Endothelial cell of umbilical vein (primary cell): ENCODE measurements around the gene ZNF24. TPM values are rescaled to one million over a fixed set of nuclear protein-coding genes. Genes with fewer than 3 reads are reported as not detected.

Experiments
- BruUV-seq: library from RNA; stranded (reverse); fragments of 400-500 nt; replicated peaks from 2 replicates; lab custom pipeline; 2021; lab: Mats Ljungman, UMichigan
- CTCF ChIA-PET: fragments of 300-600, 350-600 bp; sonication (Branson Sonifier 250); formaldehyde crosslinking; loops from one replicate; lab custom pipeline; 2021; ENCODE audit warnings: antibody characterized with exemption, inconsistent platforms; lab: Charles Lee
- POLR2A ChIA-PET: fragments of 300-600, 350-600 bp; sonication (Branson Sonifier 250); formaldehyde crosslinking; loops from one replicate; lab custom pipeline; 2021; ENCODE audit warnings: antibody characterized with exemption, inconsistent platforms; lab: Charles Lee
- DNase-seq: peaks from one replicate; pipeline ENCODE4 v3.0.0-alpha.2; 2011; ENCODE audit warnings: low read depth, low spot score
- FAIRE-seq: peaks from 2 replicates; lab custom pipeline; 2011; peaks lifted over from hg19 to GRCh38; lab: Jason Lieb, UNC
- H2AFZ ChIP-seq: 2 replicates; pipeline ENCODE4 v1.6.0; 2012; ENCODE audit warnings: low read depth, low read length, control low read depth, inconsistent platforms
- H3K27ac ChIP-seq: 2 replicates; pipeline ENCODE4 v1.5.1; 2011; ENCODE audit warnings: low read depth, mild to moderate bottlenecking, control low read depth, low read length, moderate library complexity; ENCODE audit not compliant: insufficient read depth
- H3K27me3 ChIP-seq, 2 experiments: 2 replicates each; pipeline versions ENCODE4 v1.6.0 to v1.6.1; 2011; ENCODE audit warnings: low read length in 2 of 2, mixed read lengths in 1 of 2; ENCODE audit not compliant: control insufficient read depth in 2 of 2, insufficient read depth in 2 of 2
- H3K36me3 ChIP-seq, 2 experiments: 2 replicates in 1 of 2; 3 replicates in 1 of 2; pipeline ENCODE4 v1.5.1; 2011; ENCODE audit warnings: low read length in 2 of 2, mild to moderate bottlenecking in 1 of 2, moderate library complexity in 1 of 2; ENCODE audit not compliant: control insufficient read depth in 2 of 2, insufficient read depth in 2 of 2; ENCODE audit errors: extremely low read depth in 1 of 2
- H3K4me1 ChIP-seq: 3 replicates; pipeline ENCODE4 v1.5.1; 2011; ENCODE audit warnings: mild to moderate bottlenecking, low read length; ENCODE audit not compliant: control insufficient read depth, insufficient read depth; ENCODE audit errors: extremely low read depth
- H3K4me2 ChIP-seq: 2 replicates; pipeline ENCODE4 v1.6.1; 2011; ENCODE audit warnings: low read length, control low read depth, mixed read lengths; ENCODE audit not compliant: insufficient read depth
- H3K4me3 ChIP-seq, 3 experiments: fragments of 200-600 bp in 1 of 3; sonication (generic), shearing (Covaris generic) in 1 of 3; replicated peaks in 1 of 3; 2 replicates each; pipeline ENCODE4 v1.5.1; 2011 to 2016; ENCODE audit warnings: control low read depth in 3 of 3, low read length in 3 of 3, mild to moderate bottlenecking in 2 of 3, inconsistent platforms in 1 of 3, low read depth in 1 of 3, moderate library complexity in 1 of 3; ENCODE audit not compliant: insufficient read depth in 1 of 3
- H3K79me2 ChIP-seq: 2 replicates; pipeline ENCODE4 v1.6.0; 2012; ENCODE audit warnings: low read length, inconsistent platforms; ENCODE audit not compliant: control insufficient read depth, insufficient read depth
- H3K9ac ChIP-seq: replicated peaks from 2 replicates; pipeline ENCODE3; 2011; ENCODE audit warnings: low read length, control low read depth; ENCODE audit not compliant: insufficient read depth; ENCODE audit errors: extremely low read depth
- H3K9me1 ChIP-seq: replicated peaks from 3 replicates; pipeline ENCODE4 v1.6.0; 2011; ENCODE audit warnings: mild to moderate bottlenecking, low read length; ENCODE audit not compliant: control insufficient read depth, insufficient read depth; ENCODE audit errors: extremely low read depth
- H3K9me3 ChIP-seq: replicated peaks from 2 replicates; pipeline ENCODE4 v1.5.1; 2012; ENCODE audit warnings: low read length, inconsistent platforms; ENCODE audit not compliant: control insufficient read depth, insufficient read depth
- H4K20me1 ChIP-seq: replicated peaks from 2 replicates; pipeline ENCODE3; 2011; ENCODE audit warnings: mild to moderate bottlenecking, low read length; ENCODE audit not compliant: control insufficient read depth, insufficient read depth; ENCODE audit errors: extremely low read depth
- EZH2 ChIP-seq: IDR thresholded peaks from 2 replicates; pipeline ENCODE4 v1.6.1; 2012; ENCODE audit warnings: borderline replicate concordance, low read depth, mild to moderate bottlenecking, moderate library complexity, low read length, inconsistent platforms; ENCODE audit not compliant: severe bottlenecking
- FOS ChIP-seq: IDR thresholded peaks from 2 replicates; pipeline ENCODE4 v1.6.1; 2011; ENCODE audit warnings: mild to moderate bottlenecking, low read length, moderate library complexity, borderline replicate concordance; ENCODE audit not compliant: insufficient read depth
- GATA2 ChIP-seq: IDR thresholded peaks from 2 replicates; pipeline ENCODE4 v1.7.0; 2011; ENCODE audit warnings: low read depth, mild to moderate bottlenecking, moderate library complexity, mixed read lengths, low read length; ENCODE audit not compliant: insufficient read length, insufficient read depth
- JUN ChIP-seq: IDR thresholded peaks from 2 replicates; pipeline ENCODE4 v1.6.1; 2011; ENCODE audit warnings: borderline replicate concordance, low read depth; ENCODE audit not compliant: insufficient read length, insufficient read depth
- MYC ChIP-seq: IDR thresholded peaks from one replicate; pipeline ENCODE4 v1.6.1; 2011; ENCODE audit warnings: mild to moderate bottlenecking, low read depth, low read length
- POLR2A ChIP-seq: IDR thresholded peaks from 2 replicates; pipeline ENCODE4 v1.6.1; 2012; ENCODE audit warnings: low read depth, mild to moderate bottlenecking, control low read depth, low read length
- POLR2AphosphoS5 ChIP-seq: IDR thresholded peaks from 2 replicates; pipeline ENCODE4 v1.6.1; 2012; ENCODE audit warnings: low read depth, mild to moderate bottlenecking, control low read depth, low read length, moderate library complexity; ENCODE audit not compliant: insufficient read depth
- dilution Hi-C: fragments of 300-500 bp; cut with MboI; formaldehyde crosslinking; loops from one replicate; pipeline ENCODE4 v1.15.0; 2019; ENCODE audit warnings: low sequenced_read_pairs; ENCODE audit not compliant: extremely low pct_ligation_motif_present
- intact Hi-C: fragments of 100-400 bp; cut with micrococcal nuclease; formaldehyde crosslinking; loops from one replicate; pipeline ENCODE4 v1.10.0; 2022
- polyA plus RNA-seq, 4 experiments: library from polyadenylated mRNA; depleted of rRNA in 3 of 4; stranded (reverse) in 3 of 4; unstranded in 1 of 4; fragments of >200 nt; gene quantifications; 2 replicates each; pipeline versions ENCODE4 v1.2.1 to v1.2.3, GENCODE V29; 2011 to 2012; ENCODE audit warnings: missing spikeins in 1 of 4
- total RNA-seq: library from RNA; stranded (reverse); gene quantifications from 2 replicates; pipeline ENCODE4 v1.2.3, GENCODE V29; 2021
- TF ChIP-seq, protein P1 (sequence below): IDR thresholded peaks from 2 replicates; pipeline ENCODE4 v1.6.1; 2011; ENCODE audit not compliant: insufficient read depth, insufficient read length
- TF ChIP-seq, protein P2 (sequence below), 2 donors: IDR thresholded peaks; 1 replicate in 1 of 2; 2 replicates in 1 of 2; pipeline ENCODE4 v1.5.1; 2011; ENCODE audit warnings: low read length in 2 of 2, mild to moderate bottlenecking in 2 of 2, moderate library complexity in 2 of 2, control low read depth in 1 of 2, inconsistent platforms in 1 of 2, low read depth in 1 of 2; ENCODE audit not compliant: insufficient read depth in 1 of 2; ENCODE audit errors: extremely low read depth in 1 of 2

Gene ZNF24
- total and polyA plus RNA-seq, 2 donors (not counting 3 experiments of a cell fraction or from before 2014, with no cell fraction given) = 10.3 to 40.2 TPM

DNA sequence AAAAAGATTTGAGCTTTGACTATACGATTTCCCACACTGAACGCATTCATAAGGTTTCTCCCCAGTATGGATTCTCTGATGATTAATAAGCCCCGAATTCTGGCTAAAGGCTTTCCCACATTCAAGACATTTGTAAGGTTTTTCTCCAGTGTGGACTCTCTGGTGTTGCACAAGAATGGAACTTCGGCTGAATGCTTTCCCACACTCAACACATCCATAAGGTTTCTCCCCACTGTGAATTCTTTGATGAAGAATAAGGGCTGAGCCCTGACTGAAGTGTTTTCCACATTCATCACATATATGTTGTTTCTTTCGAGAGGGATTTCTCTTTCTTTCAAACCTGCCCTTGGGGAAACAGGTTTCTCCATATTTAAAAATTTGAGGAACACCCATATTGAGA is 6.9 kb downstream of the ZNF24 start:
- H3K79me2 ChIP-seq = peaks cover 43% of the 10 kb centered on the region
- no peak overlapping the region for H3K27ac ChIP-seq
- no peaks in the 10 kb centered on the region for H3K4me1 ChIP-seq
- no peaks in the 10 kb centered on the region for H3K27me3 ChIP-seq
- H3K9me3 ChIP-seq = no peaks in the 10 kb centered on the region
- H3K36me3 ChIP-seq = peaks cover 38 to 59% of the 10 kb centered on the region in 2 experiments
- dilution Hi-C loops (no loop called here), intact Hi-C loops (no loop called here)
- POLR2A ChIA-PET = no interaction called here
- CTCF ChIA-PET = interaction anchor here (0.6 kb wide), 1 partner anchor 18 kb away, joined by 3 read pairs; no protein-coding TSS in a partner anchor
- H3K4me3 ChIP-seq = no peak overlapping the region
- no peaks in the 10 kb centered on the region for H3K9me1 ChIP-seq
- no peak overlapping the region for H3K9ac ChIP-seq
- DNase-seq = no peak
- FAIRE-seq = no peak
- no TSS peak for BruUV-seq
- H3K4me2 ChIP-seq = no peak overlapping the region
- no peak overlapping the region for H2AFZ ChIP-seq
- TF ChIP-seq, protein P1, sequence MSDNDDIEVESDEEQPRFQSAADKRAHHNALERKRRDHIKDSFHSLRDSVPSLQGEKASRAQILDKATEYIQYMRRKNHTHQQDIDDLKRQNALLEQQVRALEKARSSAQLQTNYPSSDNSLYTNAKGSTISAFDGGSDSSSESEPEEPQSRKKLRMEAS = no peak
- TF ChIP-seq MYC = no peak
- no peak for TF ChIP-seq JUN
- no peak for TF ChIP-seq FOS
- TF ChIP-seq POLR2AphosphoS5 = no peak
- TF ChIP-seq GATA2 = no peak
- TF ChIP-seq EZH2 = no peak
- TF ChIP-seq, protein P2, sequence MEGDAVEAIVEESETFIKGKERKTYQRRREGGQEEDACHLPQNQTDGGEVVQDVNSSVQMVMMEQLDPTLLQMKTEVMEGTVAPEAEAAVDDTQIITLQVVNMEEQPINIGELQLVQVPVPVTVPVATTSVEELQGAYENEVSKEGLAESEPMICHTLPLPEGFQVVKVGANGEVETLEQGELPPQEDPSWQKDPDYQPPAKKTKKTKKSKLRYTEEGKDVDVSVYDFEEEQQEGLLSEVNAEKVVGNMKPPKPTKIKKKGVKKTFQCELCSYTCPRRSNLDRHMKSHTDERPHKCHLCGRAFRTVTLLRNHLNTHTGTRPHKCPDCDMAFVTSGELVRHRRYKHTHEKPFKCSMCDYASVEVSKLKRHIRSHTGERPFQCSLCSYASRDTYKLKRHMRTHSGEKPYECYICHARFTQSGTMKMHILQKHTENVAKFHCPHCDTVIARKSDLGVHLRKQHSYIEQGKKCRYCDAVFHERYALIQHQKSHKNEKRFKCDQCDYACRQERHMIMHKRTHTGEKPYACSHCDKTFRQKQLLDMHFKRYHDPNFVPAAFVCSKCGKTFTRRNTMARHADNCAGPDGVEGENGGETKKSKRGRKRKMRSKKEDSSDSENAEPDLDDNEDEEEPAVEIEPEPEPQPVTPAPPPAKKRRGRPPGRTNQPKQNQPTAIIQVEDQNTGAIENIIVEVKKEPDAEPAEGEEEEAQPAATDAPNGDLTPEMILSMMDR (IDR thresholded peaks at IDR 0.05; ENCODE audit: extremely low read depth in 1 of 2, insufficient read depth in 1 of 2, low read depth in 1 of 2, low read length in 2 of 2) = no peak
- TF ChIP-seq POLR2A = no peak
- H4K20me1 ChIP-seq = peaks cover 10% of the 10 kb centered on the region
